Astrocyte of the cerebellum (primary cell): ENCODE data around the gene OR10G2.

Experiments
- DNase-seq: peaks from one replicate; pipeline ENCODE4 v3.0.0-alpha.2; 2011; ENCODE audit warnings: low read depth
- H3K4me3 ChIP-seq: 2 replicates; pipeline ENCODE4 v1.5.1; 2011; ENCODE audit warnings: mild to moderate bottlenecking, low read depth, low read length, moderate library complexity
- in situ Hi-C: cut with HindIII; loops from 2 replicates; pipeline ENCODE4 v1.10.0; 2017; ENCODE audit warnings: low sequenced_read_pairs
- TF ChIP-seq, protein P1 (sequence below): IDR thresholded peaks from 2 replicates; pipeline ENCODE4 v1.5.1; 2012; ENCODE audit warnings: low read length, low read depth, moderate library complexity, mild to moderate bottlenecking; ENCODE audit errors: missing control alignments

Gene OR10G2

GRCh38 chr14:21668377-21668776, 33.6 kb upstream of the OR10G2 start:
- TF ChIP-seq, protein P1, sequence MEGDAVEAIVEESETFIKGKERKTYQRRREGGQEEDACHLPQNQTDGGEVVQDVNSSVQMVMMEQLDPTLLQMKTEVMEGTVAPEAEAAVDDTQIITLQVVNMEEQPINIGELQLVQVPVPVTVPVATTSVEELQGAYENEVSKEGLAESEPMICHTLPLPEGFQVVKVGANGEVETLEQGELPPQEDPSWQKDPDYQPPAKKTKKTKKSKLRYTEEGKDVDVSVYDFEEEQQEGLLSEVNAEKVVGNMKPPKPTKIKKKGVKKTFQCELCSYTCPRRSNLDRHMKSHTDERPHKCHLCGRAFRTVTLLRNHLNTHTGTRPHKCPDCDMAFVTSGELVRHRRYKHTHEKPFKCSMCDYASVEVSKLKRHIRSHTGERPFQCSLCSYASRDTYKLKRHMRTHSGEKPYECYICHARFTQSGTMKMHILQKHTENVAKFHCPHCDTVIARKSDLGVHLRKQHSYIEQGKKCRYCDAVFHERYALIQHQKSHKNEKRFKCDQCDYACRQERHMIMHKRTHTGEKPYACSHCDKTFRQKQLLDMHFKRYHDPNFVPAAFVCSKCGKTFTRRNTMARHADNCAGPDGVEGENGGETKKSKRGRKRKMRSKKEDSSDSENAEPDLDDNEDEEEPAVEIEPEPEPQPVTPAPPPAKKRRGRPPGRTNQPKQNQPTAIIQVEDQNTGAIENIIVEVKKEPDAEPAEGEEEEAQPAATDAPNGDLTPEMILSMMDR = no peak
- no peak for DNase-seq
- no peak overlapping the region for H3K4me3 ChIP-seq
- in situ Hi-C loops = no loop called here

GRCh38 chr14:21656980-21657379, 22.2 kb upstream of the OR10G2 start:
- TF ChIP-seq, protein P1 = no peak
- no peak overlapping the region for H3K4me3 ChIP-seq
- in situ Hi-C loops = no loop called here
- DNase-seq = no peak

GRCh38 chr14:21654215-21654614, 19.5 kb upstream of the OR10G2 start:
- in situ Hi-C loops = no loop called here
- no peak overlapping the region for H3K4me3 ChIP-seq
- TF ChIP-seq, protein P1 = no peak
- DNase-seq = no peak

GRCh38 chr14:21653331-21653885, 18.7 kb upstream of the OR10G2 start, which contains the start of gene OR4E2:
OR4E2 (plus strand) TSS chr14:21653835; CDS start chr14:21665083, 11,248 bp downstream.
- TF ChIP-seq, protein P1 = no peak
- in situ Hi-C loops = no loop called here
- H3K4me3 ChIP-seq = no peak within 1 kb of the TSS
- DNase-seq = no peak

DNA sequence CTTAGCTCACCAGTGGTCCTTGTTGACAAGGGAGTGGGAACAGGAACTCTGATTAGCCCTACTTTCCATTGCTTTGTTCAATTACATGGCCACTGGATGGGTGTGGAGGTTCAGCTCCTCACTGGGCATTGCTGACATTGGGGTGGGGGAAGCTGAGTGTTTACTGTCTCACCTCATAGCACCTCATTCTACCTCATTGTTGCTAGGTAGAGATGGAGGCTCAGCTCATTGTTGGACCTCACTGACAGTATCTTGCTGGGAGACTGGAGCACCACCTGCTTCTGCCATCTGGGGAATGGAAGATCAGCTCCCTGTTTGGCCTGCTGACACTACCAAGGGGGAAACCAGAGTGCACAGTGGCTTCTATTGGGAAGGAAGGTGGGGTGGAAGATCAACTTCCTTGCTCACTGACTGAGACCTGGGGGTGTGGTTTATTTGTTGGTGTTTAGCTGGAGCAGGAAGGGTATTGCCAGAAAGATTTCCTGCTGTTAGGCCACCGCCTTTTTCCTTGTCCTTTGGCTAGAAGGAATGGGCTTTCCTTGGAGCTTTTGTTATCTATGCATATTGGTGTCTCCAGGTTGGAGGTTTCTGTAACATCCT, 17.6 kb upstream of the OR10G2 start:
- no peak overlapping the region for H3K4me3 ChIP-seq
- TF ChIP-seq, protein P1 = no peak
- no peak for DNase-seq
- in situ Hi-C loops = no loop called here

GRCh38 chr14:21647380-21647779, 12.6 kb upstream of the OR10G2 start:
- in situ Hi-C loops = no loop called here
- no peak for DNase-seq
- no peak overlapping the region for H3K4me3 ChIP-seq
- TF ChIP-seq, protein P1 = no peak

GRCh38 chr14:21643407-21643806, 8.7 kb upstream of the OR10G2 start:
- DNase-seq = no peak
- in situ Hi-C loops = no loop called here
- TF ChIP-seq, protein P1 = no peak
- no peak overlapping the region for H3K4me3 ChIP-seq
